Left colon (tissue), 2 donors: ENCODE results near the gene ZC3H11A. TPM values are rescaled to one million over a fixed set of nuclear protein-coding genes. Genes with fewer than 3 reads are reported as not detected.
"Not testable (repeated sequence)": the region's sequence is repeated elsewhere in the genome, so short reads cannot be mapped to it uniquely, and the experiment has no call there.

Source experiments
- ATAC-seq: fragments of 200-7000 bp; cut with Tn5 transposase; one replicate; pipeline ENCODE4 v1.9.1; 2020; ENCODE audit warnings: mild to moderate bottlenecking, moderate library complexity
- DNase-seq, 2 donors: peaks; one replicate each; pipeline ENCODE4 v3.0.0-alpha.2; 2020
- intact Hi-C, 2 donors: fragments of 100-400 bp; cut with DNase I in 1 of 2; cut with micrococcal nuclease in 1 of 2; formaldehyde crosslinking; loops; one replicate each; pipeline versions ENCODE4 v1.11.2 to v1.14.0; 2022; cut with DNase I, micrococcal nuclease
- long read RNA-seq: library from polyadenylated mRNA; unstranded; transcript quantifications from one replicate; pipeline ENCODE4 v2.0.0, GENCODE V29; 2021
- total RNA-seq, 2 donors: library from RNA; stranded (reverse); fragmentation: NEBNext Ultra II Directional; extraction: Animal tissue kit (Norgen Biotek cat#: 25700); gene quantifications; one replicate each; pipeline ENCODE4 v1.2.1, GENCODE V29; 2021
- donor health status: DM: no; HTN: no; CAD: no.
- donor health status: DM: yes; HTN: yes; CAD: no.

The ZC3H11A gene
- total RNA-seq: 10 to 100 TPM; 65.0 to 71.9 TPM
- long read RNA-seq, full-length matches to known transcripts: 1 of 20 reads
- long read RNA-seq, partial matches to known transcripts: 11 of 20 reads
- long read RNA-seq, other reads (novel, unspliced or antisense): 8 of 20 reads

DNA sequence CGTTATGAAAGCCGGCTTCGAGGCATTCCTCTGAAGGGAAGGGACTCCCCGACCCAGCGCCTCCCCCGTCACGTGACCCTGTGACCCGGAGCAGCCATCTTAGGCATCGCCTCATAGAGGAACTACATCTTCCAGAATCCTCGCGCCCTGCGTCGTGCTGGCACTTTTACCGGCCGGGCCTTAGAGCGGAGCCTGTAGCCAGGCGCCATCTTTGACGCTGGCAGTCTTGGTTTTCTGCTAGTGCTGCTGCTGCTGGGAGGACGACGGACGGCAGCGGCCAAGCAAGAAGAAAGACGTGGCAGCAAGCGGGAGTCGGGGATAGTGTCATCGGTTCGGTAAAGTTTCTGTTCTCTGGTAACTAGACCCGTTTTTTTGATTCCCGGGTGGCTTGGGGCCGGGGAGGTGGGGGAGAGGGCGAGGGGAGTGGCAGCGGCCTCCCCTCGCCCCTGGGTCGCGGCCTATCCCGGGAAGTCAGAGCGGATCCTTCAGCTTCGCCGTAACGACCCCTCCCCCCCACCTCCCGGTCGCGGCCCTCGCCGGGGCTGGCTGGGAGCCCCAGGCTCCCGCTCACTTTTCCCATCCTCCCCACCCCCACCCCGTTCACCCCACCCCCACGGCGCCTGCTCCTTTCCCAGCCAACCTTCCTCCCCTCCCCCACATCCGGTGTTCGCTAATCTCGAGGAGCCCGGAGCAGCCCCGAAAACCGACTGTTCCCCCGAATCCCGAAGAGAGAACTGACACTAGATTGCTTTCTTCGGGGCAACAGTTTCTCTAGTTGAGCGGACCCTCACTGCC lies at the start of gene ZC3H11A, which contains the start of gene ZBED6:
Gene ZC3H11A (plus strand): TSS at position 183 of the 795 bp plus-strand sequence. CDS start 21,448 bp downstream, outside the sequence.
Gene ZBED6 (plus strand): TSS at position 183 of the 795 bp plus-strand sequence. CDS start 1,900 bp downstream, outside the sequence.
- intact Hi-C loops: no loop called here
- ATAC-seq: peak; percentile 98
- DNase-seq: peak; percentile 99 to 100

DNA sequence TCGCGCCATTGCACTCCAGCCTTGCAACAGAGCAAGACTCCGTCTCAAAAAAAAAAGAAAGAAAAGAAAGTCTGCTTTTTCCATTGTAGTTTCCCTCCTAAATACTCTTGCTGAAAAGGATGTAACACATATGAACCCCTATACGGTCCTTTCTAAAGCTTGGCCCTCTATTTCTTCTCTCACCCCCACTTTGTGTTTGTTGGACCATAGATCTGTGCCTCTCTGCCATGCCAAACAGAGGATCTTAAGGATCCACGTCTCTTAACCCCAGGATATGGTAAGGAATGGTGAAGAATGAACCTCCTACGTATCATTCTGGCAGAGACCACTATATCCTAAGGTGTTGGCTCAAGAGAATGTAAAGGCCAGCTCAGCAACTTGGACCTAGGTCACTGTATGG lies 49.1 kb upstream of the ZC3H11A start:
- intact Hi-C loops: no loop called here
- ATAC-seq (no peak), DNase-seq (no peak)

DNA sequence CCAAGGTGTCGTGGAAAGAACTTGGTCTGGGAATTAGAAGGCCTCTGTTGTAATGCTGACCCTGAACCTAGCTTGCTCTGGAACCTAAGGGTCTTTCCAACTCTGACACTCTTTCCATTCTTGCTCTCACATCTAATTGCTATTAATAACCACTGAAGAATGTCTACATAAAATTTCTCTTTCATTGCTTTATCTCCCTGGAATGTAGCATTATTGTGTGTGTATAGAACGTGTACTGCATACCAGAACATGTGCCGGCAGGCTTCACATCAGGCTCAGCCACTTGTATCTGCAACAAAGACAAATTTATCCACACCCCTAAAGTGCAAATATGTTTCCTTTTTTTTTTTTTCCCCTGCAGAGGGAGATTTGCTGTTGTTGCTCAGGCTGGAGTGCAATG lies 44.4 kb upstream of the ZC3H11A start:
- DNase-seq (no peak), ATAC-seq (no peak)
- intact Hi-C loops: no loop called here

DNA sequence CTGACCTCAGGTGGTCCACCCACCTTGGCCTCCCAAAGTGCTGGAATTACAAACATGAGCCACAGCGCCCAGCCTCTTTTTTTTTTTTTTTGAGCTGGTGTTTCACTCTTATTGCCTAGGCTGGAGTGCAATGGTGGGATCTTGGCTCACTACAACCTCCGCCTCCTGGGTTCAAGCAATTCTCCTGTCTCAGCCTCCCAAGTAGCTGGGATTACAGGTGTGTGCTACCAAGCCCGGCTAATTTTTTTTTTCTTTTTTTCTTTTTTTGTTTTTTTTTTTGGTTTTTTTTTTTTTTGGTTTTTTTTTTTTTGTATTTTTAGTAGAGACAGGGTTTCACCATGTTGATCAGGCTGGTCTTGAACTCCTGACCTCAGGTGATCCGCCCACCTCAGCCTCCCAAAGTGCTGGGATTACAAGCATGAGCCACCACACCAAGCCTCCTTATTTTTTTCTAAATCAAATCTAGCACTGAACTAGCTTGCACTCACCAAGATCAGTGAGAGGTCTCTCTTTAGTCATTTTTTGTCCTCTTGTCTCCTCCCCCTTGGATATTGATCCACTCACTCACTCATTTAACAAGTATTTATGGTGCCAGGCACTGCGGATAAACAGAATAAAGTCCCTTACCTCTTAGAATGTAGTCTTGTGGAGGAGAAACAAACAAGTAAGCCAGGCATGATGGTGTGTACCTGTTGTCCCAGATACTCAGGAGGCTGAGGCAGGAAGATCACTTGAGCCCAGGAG lies 43.6 kb upstream of the ZC3H11A start:
- DNase-seq, intact Hi-C loops, ATAC-seq: not testable (repeated sequence)

DNA sequence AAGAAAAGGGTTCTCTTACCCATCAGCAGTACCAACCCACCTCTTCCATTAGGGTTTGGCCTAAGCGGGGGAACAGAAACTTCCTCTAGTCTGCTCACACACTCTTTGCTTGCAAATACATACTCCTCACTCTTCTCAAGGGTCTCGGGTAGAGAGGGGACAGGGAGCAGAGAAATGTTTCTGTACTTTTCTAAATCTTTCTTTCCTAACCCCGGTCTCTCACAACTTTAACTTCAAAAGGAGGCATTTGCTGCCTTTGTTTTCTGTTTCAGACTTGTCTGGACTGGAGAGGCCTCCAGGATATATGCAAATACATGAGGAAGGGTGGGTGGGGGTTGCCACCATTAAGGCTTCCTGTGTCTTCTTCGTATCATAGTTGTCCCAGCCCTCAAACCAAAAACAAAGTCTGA lies 41.0 kb upstream of the ZC3H11A start:
- no peak for DNase-seq
- intact Hi-C loops: no loop called here
- no peak for ATAC-seq

DNA sequence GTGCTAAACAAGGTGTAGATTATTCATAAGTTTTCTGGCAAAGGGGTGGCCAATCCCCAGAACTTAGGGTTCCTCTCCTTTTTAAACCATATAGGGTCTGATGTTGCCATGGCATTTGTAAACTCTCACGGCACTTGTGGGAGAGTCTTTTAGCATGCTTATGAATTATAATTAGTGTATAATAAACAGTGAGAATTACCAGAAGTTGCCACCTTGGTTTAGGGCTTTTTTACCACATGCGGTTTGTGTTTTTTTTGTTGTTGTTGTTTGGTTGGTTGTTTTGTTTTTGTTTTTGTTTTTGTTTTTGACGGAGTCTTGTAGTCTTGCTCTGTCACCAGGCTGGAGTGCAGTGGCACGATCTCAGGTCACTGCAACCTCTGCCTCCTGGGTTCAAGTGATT lies 39.4 kb upstream of the ZC3H11A start:
- intact Hi-C loops: no loop called here
- DNase-seq (no peak), ATAC-seq (no peak)

DNA sequence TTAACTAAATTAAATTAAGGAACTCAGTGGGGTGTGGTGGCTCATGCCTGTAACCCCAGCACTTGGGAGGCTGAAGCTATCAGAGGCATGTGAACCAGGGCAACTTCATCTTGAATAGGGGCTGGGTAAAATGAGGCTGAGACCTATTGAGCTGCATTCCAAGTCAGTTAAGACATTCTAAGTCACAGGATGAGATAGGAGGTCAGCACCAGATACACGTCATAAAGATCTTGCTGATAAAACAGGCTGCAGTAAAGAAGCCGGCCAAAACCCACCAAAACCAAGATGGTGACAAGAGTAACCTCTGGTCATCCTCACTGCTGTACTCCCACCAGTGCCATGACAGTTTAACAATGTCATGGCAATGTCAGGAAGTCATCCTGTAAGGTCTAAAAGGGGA lies 36.7 kb upstream of the ZC3H11A start:
- ATAC-seq, intact Hi-C loops, DNase-seq: not testable (repeated sequence)

DNA sequence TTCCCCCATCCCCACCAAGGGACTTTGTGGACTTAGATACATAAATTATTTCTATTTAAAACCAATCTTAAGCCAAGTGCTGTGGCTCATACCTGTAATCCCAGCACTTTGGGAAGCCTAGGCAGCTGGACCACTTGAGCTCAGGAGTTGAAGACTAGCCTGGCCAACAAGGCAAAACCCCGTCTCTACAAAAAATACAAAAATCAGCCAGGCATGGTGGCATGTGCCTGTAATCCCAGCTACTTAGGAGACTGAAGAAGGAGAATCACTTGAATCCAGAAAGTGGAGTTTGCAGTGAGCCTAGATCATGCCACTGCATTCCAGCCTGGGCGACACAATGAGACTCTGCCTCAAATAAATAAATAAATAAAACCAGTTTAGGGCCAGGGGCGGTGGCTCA lies 34.9 kb upstream of the ZC3H11A start:
- ATAC-seq: no peak
- no peak for DNase-seq
- intact Hi-C loops: no loop called here

DNA sequence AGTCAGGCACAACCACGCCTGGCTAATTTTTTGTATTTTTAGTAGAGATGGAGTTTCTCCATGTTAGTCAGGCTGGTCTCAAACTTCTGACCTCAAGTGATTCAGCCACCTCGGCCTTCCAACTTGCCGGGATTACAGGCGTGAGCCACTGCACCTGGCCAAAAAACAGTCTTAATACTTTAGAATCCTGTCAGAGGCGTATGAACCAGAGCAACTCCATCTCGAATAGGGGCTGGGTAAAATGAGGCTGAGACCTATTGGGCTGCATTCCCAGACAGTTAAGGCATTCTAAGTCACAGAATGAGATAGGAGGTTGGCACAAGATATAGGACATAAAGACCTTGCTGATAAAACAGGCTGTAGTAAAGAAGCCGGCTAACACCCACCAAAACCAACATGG lies 33.5 kb upstream of the ZC3H11A start:
- DNase-seq, intact Hi-C loops, ATAC-seq: not testable (repeated sequence)

DNA sequence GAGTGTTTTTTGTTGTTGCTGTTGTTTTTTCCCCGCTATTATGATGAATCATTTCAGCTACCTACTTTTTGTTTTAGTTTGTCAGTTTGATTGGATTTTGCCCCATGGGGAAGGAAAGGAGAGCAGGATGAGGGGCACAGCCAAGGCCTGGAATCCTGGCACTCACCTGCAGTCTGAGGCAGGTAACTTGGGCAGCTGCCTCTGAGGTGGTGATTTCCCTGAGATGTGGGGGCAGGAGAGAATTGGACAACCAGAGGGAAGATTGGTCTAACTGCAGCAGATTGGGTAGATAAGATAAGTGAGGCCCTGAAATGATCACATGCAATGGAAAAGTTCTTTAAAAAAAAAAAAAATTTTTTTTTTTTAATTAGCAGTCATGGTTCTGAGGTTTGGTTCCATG lies 31.9 kb upstream of the ZC3H11A start:
- DNase-seq (no peak), ATAC-seq (no peak)
- intact Hi-C loops: no loop called here

DNA sequence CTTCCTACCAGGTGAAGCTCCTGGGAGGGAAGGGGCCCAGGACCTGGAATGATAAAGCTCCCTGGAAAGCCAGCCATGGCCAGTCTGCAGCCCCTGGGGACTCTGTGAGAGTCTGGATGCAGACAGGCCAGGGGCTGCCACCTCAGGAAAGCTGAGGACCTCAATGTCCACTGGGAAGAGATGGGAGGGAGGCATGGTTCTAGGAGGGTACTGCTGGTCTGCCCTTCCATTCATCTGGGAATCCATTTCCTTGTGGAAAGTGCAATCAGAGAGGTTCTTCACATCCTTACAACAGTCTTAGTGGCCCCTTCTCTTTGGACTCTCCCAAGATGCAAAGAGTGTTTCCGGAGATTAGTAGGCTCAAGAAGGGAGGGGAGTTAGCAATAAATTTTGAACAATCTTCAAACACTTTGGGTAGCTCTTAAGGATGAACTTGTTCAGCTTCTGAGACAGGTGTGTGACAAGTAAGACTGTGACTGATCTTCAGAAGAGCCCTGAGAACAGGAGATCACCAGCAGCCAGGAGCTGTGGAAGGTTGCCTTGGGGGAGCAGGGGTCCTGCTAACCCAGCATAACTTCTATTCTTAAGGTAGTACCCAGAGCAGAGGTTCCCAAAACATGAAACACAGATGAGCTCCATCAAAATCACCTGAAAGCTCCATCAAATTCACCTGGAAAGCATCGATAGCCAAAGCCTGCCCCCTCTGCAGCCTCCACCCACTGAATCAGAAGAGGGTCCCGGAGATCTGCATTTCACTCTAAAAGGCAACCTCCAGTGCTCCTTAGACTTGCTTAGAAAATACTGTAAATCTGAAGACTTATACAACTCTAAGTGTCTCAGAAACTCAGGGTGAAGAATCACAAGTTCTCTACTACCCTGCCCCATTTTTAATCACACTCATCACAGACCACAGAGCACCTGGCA lies 31.1 kb upstream of the ZC3H11A start:
- intact Hi-C loops: no loop called here
- ATAC-seq (no peak), DNase-seq (no peak)

DNA sequence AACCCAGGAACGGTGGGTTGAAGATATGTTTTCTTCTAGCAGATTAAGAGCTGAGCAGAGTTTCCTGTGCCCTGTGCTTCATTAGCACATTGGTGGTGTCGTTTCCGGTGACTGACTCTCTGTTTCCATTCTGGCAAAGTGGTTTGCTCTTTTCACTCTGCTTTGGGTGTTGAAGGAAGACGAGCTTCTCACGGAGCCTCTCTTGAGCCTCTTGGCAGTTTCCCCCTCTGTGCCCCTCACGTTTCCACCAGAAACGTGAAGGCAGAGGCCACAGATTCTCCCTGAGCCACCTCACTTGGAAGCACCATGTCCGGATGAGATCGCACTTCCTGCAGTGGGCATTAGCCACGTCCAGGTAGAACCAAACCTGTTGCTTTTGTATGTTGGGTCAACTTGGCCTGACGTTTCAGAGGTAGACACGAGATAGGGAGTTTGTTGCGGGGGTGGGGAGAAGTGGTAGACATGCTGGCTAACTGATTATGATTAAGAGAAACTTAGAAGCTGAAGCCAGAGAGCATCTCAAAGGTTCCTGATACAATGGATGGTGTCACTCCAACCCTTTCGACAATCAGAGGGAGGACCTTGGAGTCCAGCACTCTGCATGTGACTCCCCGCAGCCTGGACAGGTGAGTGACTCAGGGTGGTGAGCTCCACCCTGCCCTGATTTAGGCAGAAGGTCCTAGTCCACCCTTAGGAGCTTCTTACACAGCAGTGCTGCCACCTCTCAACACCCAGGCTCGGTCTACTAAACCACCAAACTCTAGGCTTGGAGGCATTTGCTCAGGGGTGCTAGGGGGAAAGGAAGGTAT lies 30.2 kb upstream of the ZC3H11A start, which contains the start of gene LAX1:
Gene LAX1 (plus strand): TSS at position 155 of the 809 bp plus-strand sequence. CDS start 383 bp downstream, at position 538.
- intact Hi-C loops: no loop called here
- ATAC-seq: no peak
- DNase-seq: peak; percentile 25 to 52

DNA sequence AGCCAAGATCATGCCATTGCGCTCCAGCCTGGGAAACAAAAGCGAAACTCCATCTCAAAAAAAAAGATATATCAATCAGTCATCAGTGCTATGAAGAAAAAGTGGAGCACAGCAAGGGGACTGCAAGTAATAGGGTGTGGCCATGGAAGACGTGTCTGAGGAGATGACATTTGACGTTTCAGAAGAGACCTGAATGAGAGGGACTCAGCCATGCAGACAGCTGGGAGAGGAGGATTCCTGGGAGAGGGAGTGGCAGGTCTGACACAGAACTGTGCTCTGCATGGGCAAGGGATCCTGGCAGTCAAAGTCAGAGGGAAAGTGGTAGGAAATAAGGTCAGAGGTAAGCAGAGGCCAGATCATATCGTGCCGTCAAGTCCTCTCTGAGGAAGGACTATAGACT lies 27.2 kb upstream of the ZC3H11A start:
- DNase-seq (peak in 1 of 2 donors; percentile 34), ATAC-seq (peak; percentile 44)
- intact Hi-C loops: no loop called here

DNA sequence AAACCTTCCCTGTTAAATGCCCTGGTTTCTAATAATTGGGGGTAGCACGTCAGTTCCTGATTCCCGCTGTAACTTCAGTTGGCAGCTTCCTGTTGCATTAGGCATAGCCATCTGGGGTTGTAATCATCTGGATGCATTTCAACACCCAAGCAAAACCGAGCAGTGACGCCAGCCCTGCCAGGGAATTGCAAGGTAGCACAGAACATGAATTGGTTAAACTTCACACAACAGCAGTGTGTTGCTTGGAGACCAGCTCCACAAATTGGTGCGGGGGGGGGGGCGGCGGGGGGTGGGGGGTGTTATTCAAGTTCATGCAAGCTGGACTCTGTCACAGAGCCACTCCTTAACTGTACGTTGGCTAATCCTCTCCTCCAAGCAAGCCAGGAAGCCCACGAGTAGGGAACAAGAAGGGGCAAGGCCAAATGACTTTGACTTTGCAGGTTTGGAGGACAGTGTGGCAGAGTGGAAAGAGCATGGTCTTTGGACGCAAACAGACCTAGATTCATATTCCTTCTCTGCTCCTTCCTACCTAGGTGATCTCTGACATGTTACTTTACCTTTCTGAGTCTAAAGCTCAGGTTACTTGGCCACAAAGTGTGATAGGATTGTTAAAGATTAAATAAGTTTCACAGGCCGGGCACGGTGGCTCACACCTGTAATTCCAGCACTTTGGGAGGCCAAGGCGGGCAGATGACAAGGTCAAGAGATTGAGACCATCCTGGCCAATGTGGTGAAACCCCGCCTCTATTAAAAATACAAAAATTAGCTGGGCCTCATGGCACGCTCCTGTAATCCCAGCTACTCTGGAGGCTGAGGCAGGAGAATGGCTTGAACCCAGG lies 25.7 kb upstream of the ZC3H11A start:
- DNase-seq (peak; percentile 80 to 90), ATAC-seq (peak; percentile 90)
- intact Hi-C loops: no loop called here

DNA sequence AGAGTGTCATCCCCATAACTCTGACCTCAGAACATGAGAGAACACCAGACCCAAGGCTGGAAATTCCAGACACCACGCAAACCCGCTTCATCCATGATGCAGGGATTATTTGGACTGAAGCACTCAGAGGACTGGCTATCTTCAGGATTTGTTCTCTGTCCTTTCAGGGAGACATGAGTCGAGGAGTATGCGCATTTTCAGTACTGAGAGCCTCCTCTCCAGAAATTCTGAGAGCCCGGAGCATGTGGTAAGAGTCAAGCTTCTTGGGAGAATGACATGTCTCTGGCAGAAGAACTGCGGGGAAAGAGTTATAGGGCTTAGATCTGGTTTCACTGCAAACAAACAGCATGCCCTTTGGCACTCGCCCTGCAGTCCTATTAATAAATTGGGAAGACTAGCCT lies 23.5 kb upstream of the ZC3H11A start:
- DNase-seq: peak in 1 of 2 donors; percentile 26
- ATAC-seq: no peak
- intact Hi-C loops: no loop called here

DNA sequence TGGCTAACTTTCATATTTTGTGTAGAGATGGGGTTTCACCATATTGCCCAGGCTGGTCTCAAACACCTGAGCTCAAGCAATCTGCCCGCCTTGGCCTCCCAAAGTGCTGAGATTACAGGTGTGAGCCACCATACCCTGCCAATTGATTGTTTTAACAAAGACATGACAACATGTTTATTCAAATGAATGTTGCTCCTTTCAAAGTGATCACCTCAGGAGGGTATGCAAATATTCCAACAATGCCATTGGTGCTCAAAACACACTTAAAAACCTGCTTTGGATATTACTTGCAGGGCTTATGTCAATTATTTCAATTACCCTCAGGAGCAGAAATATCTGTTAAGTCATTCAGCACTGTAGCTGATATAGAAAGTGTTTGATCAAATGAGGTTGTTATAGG lies 22.6 kb upstream of the ZC3H11A start:
- no peak for ATAC-seq
- DNase-seq: no peak
- intact Hi-C loops: no loop called here

DNA sequence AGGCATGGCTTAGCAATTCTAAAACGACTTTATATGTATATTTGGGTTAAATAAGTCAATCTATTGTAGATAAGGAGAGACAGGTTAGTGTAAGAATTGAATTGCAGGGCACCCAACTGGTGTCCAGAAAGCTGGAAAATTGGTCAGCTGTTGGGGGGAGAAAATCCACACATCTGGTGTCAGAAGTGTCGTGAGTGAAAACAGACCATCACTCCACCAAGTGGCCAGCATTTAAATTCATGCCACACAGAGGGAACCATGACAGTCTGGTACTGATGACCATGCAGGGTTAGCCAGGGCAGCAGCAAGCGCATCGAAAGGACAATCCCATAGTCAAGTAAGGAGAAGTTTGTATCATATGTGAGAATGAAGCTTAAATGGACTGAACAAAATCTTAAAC lies 18.8 kb upstream of the ZC3H11A start:
- intact Hi-C loops: no loop called here
- ATAC-seq (peak; percentile 64), DNase-seq (no peak)
